ENCODE data around the gene PRKCE. TPM values are rescaled to one million over a fixed set of nuclear protein-coding genes. Genes with fewer than 3 reads are reported as not detected.

The PRKCE gene
- total RNA-seq, 1 experiment from 2014 or later = 2.4 TPM

DNA sequence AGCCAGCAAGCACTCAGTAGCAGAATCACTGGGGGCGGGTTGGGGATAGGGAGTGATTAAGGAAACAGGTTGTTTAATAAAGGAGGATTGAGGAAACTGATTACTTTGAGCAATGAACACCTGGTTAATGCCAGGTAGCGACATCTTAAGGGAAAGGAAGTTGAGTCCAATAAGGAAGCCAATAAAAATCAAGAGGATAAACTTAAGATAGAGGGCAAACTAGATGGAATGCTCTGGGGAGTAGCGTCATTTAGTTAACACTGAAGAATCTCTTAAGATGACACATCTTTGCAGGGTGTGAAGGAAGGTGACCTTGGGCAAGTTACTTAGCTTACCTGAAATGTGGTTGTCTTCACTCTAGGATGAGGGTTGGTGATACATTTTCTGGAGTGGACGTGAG is 242.7 kb downstream of the PRKCE start:
- no TSS peak for BruUV-seq (replicated peaks)
- no peaks in the 10 kb centered on the region for H3K27me3 ChIP-seq (replicated peaks; ENCODE audit: insufficient read depth, low read depth, low read length, poor library complexity)
- no peaks in the 10 kb centered on the region for H3K36me3 ChIP-seq (ENCODE audit: insufficient read depth, low read length, poor library complexity, severe bottlenecking)
- no peaks in the 10 kb centered on the region for H3K9me3 ChIP-seq (ENCODE audit: low read depth, low read length, poor library complexity, severe bottlenecking)
- no peak overlapping the region for H3K27ac ChIP-seq (ENCODE audit: low read depth, low read length, poor library complexity, severe bottlenecking)
- TF ChIP-seq EZH2 (IDR thresholded peaks at IDR 0.05; ENCODE audit: borderline replicate concordance, low read depth, low read length, poor library complexity, severe bottlenecking) = no peak
- TF ChIP-seq, protein P1, sequence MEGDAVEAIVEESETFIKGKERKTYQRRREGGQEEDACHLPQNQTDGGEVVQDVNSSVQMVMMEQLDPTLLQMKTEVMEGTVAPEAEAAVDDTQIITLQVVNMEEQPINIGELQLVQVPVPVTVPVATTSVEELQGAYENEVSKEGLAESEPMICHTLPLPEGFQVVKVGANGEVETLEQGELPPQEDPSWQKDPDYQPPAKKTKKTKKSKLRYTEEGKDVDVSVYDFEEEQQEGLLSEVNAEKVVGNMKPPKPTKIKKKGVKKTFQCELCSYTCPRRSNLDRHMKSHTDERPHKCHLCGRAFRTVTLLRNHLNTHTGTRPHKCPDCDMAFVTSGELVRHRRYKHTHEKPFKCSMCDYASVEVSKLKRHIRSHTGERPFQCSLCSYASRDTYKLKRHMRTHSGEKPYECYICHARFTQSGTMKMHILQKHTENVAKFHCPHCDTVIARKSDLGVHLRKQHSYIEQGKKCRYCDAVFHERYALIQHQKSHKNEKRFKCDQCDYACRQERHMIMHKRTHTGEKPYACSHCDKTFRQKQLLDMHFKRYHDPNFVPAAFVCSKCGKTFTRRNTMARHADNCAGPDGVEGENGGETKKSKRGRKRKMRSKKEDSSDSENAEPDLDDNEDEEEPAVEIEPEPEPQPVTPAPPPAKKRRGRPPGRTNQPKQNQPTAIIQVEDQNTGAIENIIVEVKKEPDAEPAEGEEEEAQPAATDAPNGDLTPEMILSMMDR (conservative IDR thresholded peaks at IDR 0.05; ENCODE audit: low read depth, low read length) = no peak
- POLR2A ChIA-PET (ENCODE audit: low non-redundant PET) = no interaction called here
- CTCF ChIA-PET = no interaction called here
- H3K4me3 ChIP-seq (ENCODE audit: low read depth, low read length, poor library complexity, severe bottlenecking) = no peak overlapping the region
- intact Hi-C loops (cut with micrococcal nuclease; ENCODE audit: unreplicated experiment) = no loop called here
- no peak for DNase-seq (ENCODE audit: low spot score)
- H3K4me1 ChIP-seq (ENCODE audit: insufficient read depth, low read length, poor library complexity, severe bottlenecking) = peaks cover 18% of the 10 kb centered on the region

DNA sequence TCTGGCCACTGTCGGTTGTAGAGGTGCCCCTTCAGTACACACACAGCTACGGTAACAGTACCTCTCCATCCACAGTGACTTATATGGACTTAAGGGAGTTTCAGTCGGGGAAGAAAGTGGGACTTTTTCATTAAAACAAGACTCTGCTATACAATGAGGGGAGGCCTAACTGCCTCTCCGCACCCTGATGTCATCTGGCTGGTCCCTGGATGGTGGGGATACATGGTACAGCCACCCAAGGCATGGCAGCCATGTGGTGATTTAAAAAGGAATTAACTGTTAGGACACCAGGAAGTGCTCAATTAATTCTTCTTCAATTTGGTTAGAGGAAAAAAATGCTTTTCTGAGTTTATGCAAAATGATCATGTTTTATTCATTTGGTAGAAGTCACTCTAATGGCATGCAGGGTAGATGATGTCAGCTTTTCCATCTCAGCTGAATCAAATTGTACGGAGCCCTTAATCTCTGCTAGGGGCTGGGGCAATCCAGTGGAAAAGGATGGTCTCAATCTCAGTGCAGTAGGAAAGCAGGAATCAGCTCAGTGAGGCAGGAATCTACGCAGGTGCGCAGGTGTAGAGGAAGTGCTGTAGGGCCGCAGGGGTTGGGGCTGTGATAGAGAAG is 243.9 kb downstream of the PRKCE start:
- H3K27ac ChIP-seq (ENCODE audit: low read depth, low read length, poor library complexity, severe bottlenecking) = no peak overlapping the region
- POLR2A ChIA-PET (ENCODE audit: low non-redundant PET) = no interaction called here

GRCh38 chr2:45896311-45896710 is 244.8 kb downstream of the PRKCE start:
- H3K9me3 ChIP-seq (ENCODE audit: low read depth, low read length, poor library complexity, severe bottlenecking) = no peaks in the 10 kb centered on the region
- ChIA-PET POLR2A (ENCODE audit: low non-redundant PET) (no interaction called here), CTCF (no interaction called here)
- BruUV-seq (replicated peaks) = no TSS peak
- no peak overlapping the region for H3K4me3 ChIP-seq (ENCODE audit: low read depth, low read length, poor library complexity, severe bottlenecking)
- TF ChIP-seq EZH2 (IDR thresholded peaks at IDR 0.05; ENCODE audit: borderline replicate concordance, low read depth, low read length, poor library complexity, severe bottlenecking) = no peak
- TF ChIP-seq, protein P1 (conservative IDR thresholded peaks at IDR 0.05; ENCODE audit: low read depth, low read length) = no peak
- no peaks in the 10 kb centered on the region for H3K36me3 ChIP-seq (ENCODE audit: insufficient read depth, low read length, poor library complexity, severe bottlenecking)
- intact Hi-C loops (cut with micrococcal nuclease; ENCODE audit: unreplicated experiment) = no loop called here
- no peak overlapping the region for H3K27ac ChIP-seq (ENCODE audit: low read depth, low read length, poor library complexity, severe bottlenecking)
- DNase-seq (ENCODE audit: low spot score) = no peak
- no peaks in the 10 kb centered on the region for H3K27me3 ChIP-seq (replicated peaks; ENCODE audit: insufficient read depth, low read depth, low read length, poor library complexity)
- peaks cover 18% of the 10 kb centered on the region for H3K4me1 ChIP-seq (ENCODE audit: insufficient read depth, low read length, poor library complexity, severe bottlenecking)

More for the DNA sequence above, 243.9 kb downstream of the PRKCE start:
- CTCF ChIA-PET = no interaction called here
- Histone ChIP-seq H3K36me3 (ENCODE audit: insufficient read depth, low read length, poor library complexity, severe bottlenecking) (no peaks in the 10 kb centered on the region), H3K4me3 (ENCODE audit: low read depth, low read length, poor library complexity, severe bottlenecking) (no peak overlapping the region), H3K4me1 (ENCODE audit: insufficient read depth, low read length, poor library complexity, severe bottlenecking) (peaks cover 18% of the 10 kb centered on the region), H3K9me3 (ENCODE audit: low read depth, low read length, poor library complexity, severe bottlenecking) (no peaks in the 10 kb centered on the region), H3K27me3 (replicated peaks; ENCODE audit: insufficient read depth, low read depth, low read length, poor library complexity) (no peaks in the 10 kb centered on the region)
- BruUV-seq (replicated peaks) = no TSS peak
- intact Hi-C loops (cut with micrococcal nuclease; ENCODE audit: unreplicated experiment) = no loop called here
- TF ChIP-seq EZH2 (IDR thresholded peaks at IDR 0.05; ENCODE audit: borderline replicate concordance, low read depth, low read length, poor library complexity, severe bottlenecking) = no peak
- TF ChIP-seq, protein P1 (conservative IDR thresholded peaks at IDR 0.05; ENCODE audit: low read depth, low read length) = no peak
- peak; percentile 66 for DNase-seq (ENCODE audit: low spot score)
